DOHH2 (cell line): ENCODE results near the gene ZFR.

Experiments
- H3F3A ChIP-seq: fragments of 200-600 bp; sonication (generic), shearing (Covaris generic); 2 replicates; pipeline ENCODE4 v1.6.0; 2016; ENCODE audit warnings: antibody characterized with exemption, mild to moderate bottlenecking; ENCODE audit not compliant: control insufficient read depth, insufficient read depth
- H3K27ac ChIP-seq: fragments of 200-600 bp; sonication (generic); 2 replicates; pipeline ENCODE4 v1.5.1; 2014; ENCODE audit warnings: low read depth, mild to moderate bottlenecking, low read length, moderate library complexity
- H3K27me3 ChIP-seq: fragments of 200-600 bp; sonication (generic); 2 replicates; pipeline ENCODE4 v1.6.1; 2014; ENCODE audit warnings: mild to moderate bottlenecking, low read length, mixed read lengths; ENCODE audit not compliant: control insufficient read depth
- H3K36me3 ChIP-seq: fragments of 200-600 bp; sonication (generic); 2 replicates; pipeline ENCODE4 v1.6.1; 2014; ENCODE audit warnings: mild to moderate bottlenecking, low read length, moderate library complexity, mixed read lengths; ENCODE audit not compliant: control insufficient read depth
- H3K4me1 ChIP-seq: fragments of 200-600 bp; sonication (generic); 2 replicates; pipeline ENCODE4 v1.6.1; 2014; ENCODE audit warnings: mild to moderate bottlenecking, low read length, mixed read lengths; ENCODE audit not compliant: control insufficient read depth
- H3K4me2 ChIP-seq: fragments of 200-600 bp; sonication (generic); 2 replicates; pipeline ENCODE4 v1.6.0; 2014; ENCODE audit warnings: mild to moderate bottlenecking, low read length, moderate library complexity
- H3K4me3 ChIP-seq: fragments of 200-600 bp; sonication (generic); 2 replicates; pipeline ENCODE4 v1.5.1; 2014; ENCODE audit warnings: mild to moderate bottlenecking, low read length, mixed read lengths
- H3K79me2 ChIP-seq: fragments of 200-600 bp; sonication (generic); 2 replicates; pipeline ENCODE4 v1.6.1; 2014; ENCODE audit warnings: mild to moderate bottlenecking, low read length, mixed read lengths; ENCODE audit not compliant: control insufficient read depth
- H3K9me2 ChIP-seq: fragments of 200-600 bp; sonication (generic); replicated peaks from 2 replicates; pipeline ENCODE4 v1.6.1; 2014; ENCODE audit warnings: mild to moderate bottlenecking, low read length, mixed read lengths; ENCODE audit not compliant: control insufficient read depth
- H3K9me3 ChIP-seq: fragments of 200-600 bp; sonication (generic); 2 replicates; pipeline ENCODE4 v1.6.1; 2014; ENCODE audit warnings: antibody characterized with exemption, low read length, mixed read lengths; ENCODE audit not compliant: control insufficient read depth, insufficient read depth
- H4K20me1 ChIP-seq: fragments of 200-600 bp; sonication (generic); 2 replicates; pipeline ENCODE4 v1.6.0; 2014; ENCODE audit warnings: low read depth, mild to moderate bottlenecking, antibody characterized with exemption, low read length, moderate library complexity; ENCODE audit not compliant: control insufficient read depth, insufficient read depth
- CTCF ChIP-seq: fragments of 200-600 bp; sonication (generic); IDR thresholded peaks from one replicate; pipeline ENCODE4 v1.5.1; 2014; ENCODE audit warnings: antibody characterized with exemption, mild to moderate bottlenecking, low read depth, low read length; ENCODE audit not compliant: poor library complexity, severe bottlenecking
- EZH2phosphoT487 ChIP-seq: fragments of 200-600 bp; sonication (generic); IDR thresholded peaks from 2 replicates; pipeline ENCODE4 v1.6.1; 2017; ENCODE audit warnings: borderline replicate concordance, mild to moderate bottlenecking, antibody characterized with exemption, low read length, moderate library complexity, mixed read lengths

Gene ZFR

GRCh38 chr5:32384621-32385020 lies 59.9 kb downstream of the ZFR start:
- Histone ChIP-seq H3K27me3 (no peaks in the 10 kb centered on the region), H3K4me3 (no peak overlapping the region), H4K20me1 (no peaks in the 10 kb centered on the region), H3K36me3 (peaks cover 75% of the 10 kb centered on the region), H3F3A (no peaks in the 10 kb centered on the region), H3K9me3 (no peaks in the 10 kb centered on the region), H3K27ac (no peak overlapping the region), H3K4me2 (no peak overlapping the region), H3K9me2 (no peaks in the 10 kb centered on the region), H3K4me1 (0 out of 2 replicates have a peak, but pooled peaks cover 3% of the 10 kb centered on the region), H3K79me2 (no peaks in the 10 kb centered on the region)
- TF ChIP-seq EZH2phosphoT487 (no peak), CTCF (no peak)

- Histone ChIP-seq H3K9me3 (no peaks in the 10 kb centered on the region), H3K4me1 (peaks cover 11% of the 10 kb centered on the region), H3K36me3 (peaks cover 73% of the 10 kb centered on the region), H3K4me2 (no peak overlapping the region), H3F3A (no peaks in the 10 kb centered on the region), H3K27me3 (no peaks in the 10 kb centered on the region), H4K20me1 (no peaks in the 10 kb centered on the region), H3K79me2 (no peaks in the 10 kb centered on the region), H3K27ac (no peak overlapping the region), H3K9me2 (no peaks in the 10 kb centered on the region), H3K4me3 (no peak overlapping the region)
- TF ChIP-seq EZH2phosphoT487: no peak
- TF ChIP-seq CTCF: no peak
Observed at GRCh38 chr5:32383586-32383985, 61.0 kb downstream of the ZFR start.

GRCh38 chr5:32383065-32383464 lies 61.5 kb downstream of the ZFR start:
- H3F3A ChIP-seq: no peaks in the 10 kb centered on the region
- peaks cover 73% of the 10 kb centered on the region for H3K36me3 ChIP-seq
- no peak overlapping the region for H3K27ac ChIP-seq
- no peak for TF ChIP-seq EZH2phosphoT487
- H3K4me2 ChIP-seq: no peak overlapping the region
- H3K9me2 ChIP-seq: no peaks in the 10 kb centered on the region
- H3K4me3 ChIP-seq: no peak overlapping the region
- peaks cover 11% of the 10 kb centered on the region for H3K4me1 ChIP-seq
- no peaks in the 10 kb centered on the region for H3K9me3 ChIP-seq
- no peaks in the 10 kb centered on the region for H3K27me3 ChIP-seq
- H3K79me2 ChIP-seq: no peaks in the 10 kb centered on the region
- H4K20me1 ChIP-seq: no peaks in the 10 kb centered on the region

- H3F3A ChIP-seq: no peaks in the 10 kb centered on the region
- H3K9me3 ChIP-seq: no peaks in the 10 kb centered on the region
- TF ChIP-seq CTCF (no peak), EZH2phosphoT487 (no peak)
- H3K27ac ChIP-seq: no peak overlapping the region
- H3K79me2 ChIP-seq: no peaks in the 10 kb centered on the region
- no peaks in the 10 kb centered on the region for H3K27me3 ChIP-seq
- H3K9me2 ChIP-seq: no peaks in the 10 kb centered on the region
- H3K4me1 ChIP-seq: peaks cover 8% of the 10 kb centered on the region
- no peaks in the 10 kb centered on the region for H4K20me1 ChIP-seq
- peaks cover 49% of the 10 kb centered on the region for H3K36me3 ChIP-seq
- no peak overlapping the region for H3K4me3 ChIP-seq
- H3K4me2 ChIP-seq: no peak overlapping the region
Observed at GRCh38 chr5:32379421-32379820, 65.1 kb downstream of the ZFR start.
